Sigmoid colon (tissue), 7 donors: ENCODE data around the gene PTPRT. TPM values are rescaled to one million over a fixed set of nuclear protein-coding genes. Genes with fewer than 3 reads are reported as not detected.
"Not testable (repeated sequence)": the region's sequence is repeated elsewhere in the genome, so short reads cannot be mapped to it uniquely, and the experiment has no call there.

Experiments
- DNase-seq: peaks from one replicate; pipeline ENCODE4 v3.0.0-alpha.2; 2019
- H3K27ac ChIP-seq, 4 donors: fragments of 200-600 bp; sonication (generic); one replicate each; pipeline ENCODE4 v1.5.1; 2016 to 2019; ENCODE audit warnings: mild to moderate bottlenecking in 1 of 4
- H3K27me3 ChIP-seq, 3 donors: fragments of 200-600 bp; sonication (generic); one replicate each; pipeline ENCODE4 v1.5.1; 2019; ENCODE audit warnings: mild to moderate bottlenecking in 1 of 3
- H3K36me3 ChIP-seq, 4 donors: fragments of 200-600 bp; sonication (generic); one replicate each; pipeline ENCODE4 v1.5.1; 2016 to 2019
- H3K4me1 ChIP-seq, 4 donors: fragments of 200-600 bp; sonication (generic); one replicate each; pipeline ENCODE4 v1.5.1; 2017 to 2019
- H3K4me3 ChIP-seq, 4 donors: fragments of 200-600 bp; sonication (generic); one replicate each; pipeline ENCODE4 v1.5.1; 2017 to 2019; ENCODE audit warnings: mild to moderate bottlenecking in 2 of 4, moderate library complexity in 1 of 4
- H3K9me3 ChIP-seq, 4 donors: fragments of 200-600 bp in 3 of 4; sonication (generic) in 3 of 4; one replicate each; pipeline versions ENCODE4 v1.5.1 to v1.6.1; 2013 to 2019
- CTCF ChIP-seq, 4 experiments: fragments of 450-650 bp in 3 of 4; fragments of 200-600 bp in 1 of 4; IDR thresholded peaks; one replicate each; pipeline ENCODE4 v1.5.1; 2016 to 2019; ENCODE audit warnings: antibody characterized with exemption in 4 of 4, mild to moderate bottlenecking in 3 of 4, moderate library complexity in 2 of 4
- EP300 ChIP-seq, 4 donors: sonication (generic); formaldehyde crosslinking; IDR thresholded peaks; one replicate each; pipeline ENCODE4 v1.6.1; 2017; ENCODE audit warnings: antibody characterized with exemption in 4 of 4
- POLR2A ChIP-seq, 2 donors: fragments of 450-650 bp; IDR thresholded peaks; one replicate each; pipeline ENCODE4 v1.6.1; 2016; ENCODE audit warnings: antibody characterized with exemption in 2 of 2, mild to moderate bottlenecking in 2 of 2, moderate library complexity in 2 of 2
- POLR2AphosphoS5 ChIP-seq, 4 donors: sonication (generic); formaldehyde crosslinking; IDR thresholded peaks; one replicate each; pipeline ENCODE4 v1.6.1; 2017; ENCODE audit warnings: antibody characterized with exemption in 4 of 4
- WGBS, 2 donors: extraction: QIAGEN DNeasy Blood & Tissue Kit; methylation state at CpG; one replicate each; pipeline ENCODE4 v1.1.7; 2013; 5-methylcytosine and 5-hydroxymethylcytosine counted together
- intact Hi-C: fragments of 100-400 bp; cut with DNase I; formaldehyde crosslinking; loops from one replicate; pipeline ENCODE4 v1.15.1; 2023
- polyA plus RNA-seq, 3 donors: library from polyadenylated mRNA; stranded (reverse); fragments of 200-250 nt; gene quantifications; one replicate each; pipeline ENCODE4 v1.2.3, GENCODE V29; 2013
- total RNA-seq, 4 donors: library from RNA; depleted of rRNA; stranded (reverse); fragments of >200 nt; gene quantifications; one replicate each; pipeline ENCODE4 v1.1.0, GENCODE V29; 2016
- donor health status: healthy with polysubstance abuse.
- donor health status: Bipolar disorder and iron deficiency.
- donor health status: healthy.

The PTPRT gene
- total and polyA plus RNA-seq, 7 donors: under 0.01 to 0.41 (median 0.12) TPM; not detected in 3

DNA sequence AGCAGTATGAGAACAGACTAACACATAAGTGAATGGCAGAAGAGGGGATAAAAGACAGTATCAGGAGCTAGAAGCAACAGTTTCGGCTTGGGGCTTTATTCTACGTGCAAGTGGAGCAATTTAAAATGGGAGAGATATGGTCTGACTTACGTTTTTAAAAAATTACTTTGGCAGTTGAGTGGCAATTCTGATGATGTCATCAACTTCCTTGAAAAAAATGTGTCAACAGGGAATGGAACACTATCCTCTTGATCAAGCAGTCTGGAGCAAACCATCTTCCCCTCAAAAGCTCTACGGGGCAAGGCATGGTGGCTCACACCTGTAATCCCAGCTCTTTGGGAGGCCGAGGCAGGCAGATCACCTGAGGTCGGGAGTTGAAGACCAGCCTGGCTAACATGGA, 24.1 kb downstream of the PTPRT start:
- no peaks in the 10 kb centered on the region for H3K4me1 ChIP-seq
- no peak for DNase-seq
- no peak overlapping the region for H3K27ac ChIP-seq
- WGBS, 2 donors: 84 to 87% methylated on average over 6 of the region's 6 CpGs
- no peak overlapping the region for H3K4me3 ChIP-seq
- intact Hi-C loops: no loop called here
- TF ChIP-seq POLR2AphosphoS5 (IDR thresholded peaks at IDR 0.05) (no peak), CTCF (IDR thresholded peaks at IDR 0.05) (no peak), POLR2A (IDR thresholded peaks at IDR 0.05) (no peak)
- no peaks in the 10 kb centered on the region for H3K27me3 ChIP-seq
- H3K36me3 ChIP-seq: no peaks in the 10 kb centered on the region
- H3K9me3 ChIP-seq: no peaks in the 10 kb centered on the region

DNA sequence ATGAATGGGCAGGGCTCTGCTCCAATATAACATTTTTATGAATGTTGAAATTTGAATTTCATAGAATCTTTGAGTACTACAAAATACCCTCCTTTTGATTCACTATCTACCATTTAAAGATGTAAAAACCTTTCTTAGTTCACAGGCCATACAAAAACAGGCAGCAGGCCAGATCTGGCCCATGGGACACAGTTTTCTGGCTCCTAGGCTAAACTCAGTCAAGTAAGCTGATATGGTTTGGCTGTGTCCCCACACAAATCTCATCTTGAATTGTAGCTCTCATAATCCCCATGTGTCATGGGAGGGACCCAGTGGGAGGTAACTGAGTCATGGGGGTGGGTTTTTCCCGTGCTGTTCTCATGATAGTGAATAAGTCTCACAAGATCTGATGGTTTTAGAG, 25.0 kb downstream of the PTPRT start:
- H3K4me3 ChIP-seq, H3K4me1 ChIP-seq, H3K9me3 ChIP-seq, H3K27me3 ChIP-seq, H3K27ac ChIP-seq, intact Hi-C loops, H3K36me3 ChIP-seq, DNase-seq: not testable (repeated sequence)
- 58 to 68% methylated on average over 1 of the region's 1 CpG for WGBS, 2 donors

GRCh38 chr20:43161716-43162115, 28.0 kb downstream of the PTPRT start:
- no peaks in the 10 kb centered on the region for H3K36me3 ChIP-seq
- TF ChIP-seq POLR2A (IDR thresholded peaks at IDR 0.05) (no peak), CTCF (IDR thresholded peaks at IDR 0.05) (no peak), POLR2AphosphoS5 (IDR thresholded peaks at IDR 0.05) (no peak), EP300 (IDR thresholded peaks at IDR 0.05) (no peak)
- peaks cover 0 to 3% (median 0%) of the 10 kb centered on the region in 4 donors for H3K9me3 ChIP-seq
- no peak for DNase-seq
- WGBS, 2 donors: 51 to 69% methylated on average over 6 of the region's 6 CpGs
- H3K4me1 ChIP-seq: no peaks in the 10 kb centered on the region
- no peak overlapping the region for H3K27ac ChIP-seq
- H3K4me3 ChIP-seq: no peak overlapping the region
- H3K27me3 ChIP-seq: no peaks in the 10 kb centered on the region
- intact Hi-C loops: no loop called here

GRCh38 chr20:43160941-43161340, 28.8 kb downstream of the PTPRT start:
- Histone ChIP-seq H3K36me3 (no peaks in the 10 kb centered on the region), H3K9me3 (peaks cover 0 to 3% (median 0%) of the 10 kb centered on the region in 4 donors), H3K27me3 (no peaks in the 10 kb centered on the region), H3K4me3 (no peak overlapping the region), H3K4me1 (no peaks in the 10 kb centered on the region), H3K27ac (no peak overlapping the region)
- WGBS, 2 donors: 72 to 74% methylated on average over 6 of the region's 6 CpGs
- intact Hi-C loops: no loop called here
- no peak for TF ChIP-seq POLR2AphosphoS5 (IDR thresholded peaks at IDR 0.05)
- TF ChIP-seq CTCF (IDR thresholded peaks at IDR 0.05): no peak
- no peak for TF ChIP-seq POLR2A (IDR thresholded peaks at IDR 0.05)
- no peak for TF ChIP-seq EP300 (IDR thresholded peaks at IDR 0.05)
- DNase-seq: no peak

DNA sequence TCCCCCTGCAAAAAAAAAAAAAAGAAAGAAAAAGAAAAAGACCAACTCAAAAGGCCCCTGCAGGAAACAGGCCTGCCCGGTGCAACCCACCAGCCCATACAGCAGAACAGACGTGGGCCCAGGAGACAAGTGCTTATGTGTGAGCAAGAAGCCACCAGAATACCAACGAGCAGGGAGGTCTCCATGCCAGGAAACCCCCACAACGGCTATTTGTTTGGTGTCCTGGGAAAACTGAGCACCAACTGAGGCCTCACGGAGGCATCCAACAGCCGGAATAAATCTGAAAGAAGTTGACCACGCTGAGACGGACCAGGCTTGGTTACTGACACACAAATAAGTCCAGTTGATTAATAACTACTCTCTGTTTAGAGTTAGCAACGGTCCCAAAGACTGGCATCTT, 29.7 kb downstream of the PTPRT start:
- no peak for DNase-seq
- H3K4me3 ChIP-seq: no peak overlapping the region
- 63 to 64% methylated on average over 9 of the region's 9 CpGs for WGBS, 2 donors
- H3K4me1 ChIP-seq: no peaks in the 10 kb centered on the region
- H3K27me3 ChIP-seq: no peaks in the 10 kb centered on the region
- peaks cover 0 to 3% (median 0%) of the 10 kb centered on the region in 4 donors for H3K9me3 ChIP-seq
- TF ChIP-seq POLR2A (IDR thresholded peaks at IDR 0.05) (no peak), POLR2AphosphoS5 (IDR thresholded peaks at IDR 0.05) (no peak), CTCF (IDR thresholded peaks at IDR 0.05) (no peak), EP300 (IDR thresholded peaks at IDR 0.05) (no peak)
- H3K27ac ChIP-seq: no peak overlapping the region
- intact Hi-C loops: no loop called here
- no peaks in the 10 kb centered on the region for H3K36me3 ChIP-seq
